ENCODE data around the gene RAB7A. TPM values are rescaled to one million over a fixed set of nuclear protein-coding genes. Genes with fewer than 3 reads are reported as not detected.

Gene RAB7A
- polyA plus RNA-seq, 3 donors, result 192 to 261 (median 223) TPM

DNA sequence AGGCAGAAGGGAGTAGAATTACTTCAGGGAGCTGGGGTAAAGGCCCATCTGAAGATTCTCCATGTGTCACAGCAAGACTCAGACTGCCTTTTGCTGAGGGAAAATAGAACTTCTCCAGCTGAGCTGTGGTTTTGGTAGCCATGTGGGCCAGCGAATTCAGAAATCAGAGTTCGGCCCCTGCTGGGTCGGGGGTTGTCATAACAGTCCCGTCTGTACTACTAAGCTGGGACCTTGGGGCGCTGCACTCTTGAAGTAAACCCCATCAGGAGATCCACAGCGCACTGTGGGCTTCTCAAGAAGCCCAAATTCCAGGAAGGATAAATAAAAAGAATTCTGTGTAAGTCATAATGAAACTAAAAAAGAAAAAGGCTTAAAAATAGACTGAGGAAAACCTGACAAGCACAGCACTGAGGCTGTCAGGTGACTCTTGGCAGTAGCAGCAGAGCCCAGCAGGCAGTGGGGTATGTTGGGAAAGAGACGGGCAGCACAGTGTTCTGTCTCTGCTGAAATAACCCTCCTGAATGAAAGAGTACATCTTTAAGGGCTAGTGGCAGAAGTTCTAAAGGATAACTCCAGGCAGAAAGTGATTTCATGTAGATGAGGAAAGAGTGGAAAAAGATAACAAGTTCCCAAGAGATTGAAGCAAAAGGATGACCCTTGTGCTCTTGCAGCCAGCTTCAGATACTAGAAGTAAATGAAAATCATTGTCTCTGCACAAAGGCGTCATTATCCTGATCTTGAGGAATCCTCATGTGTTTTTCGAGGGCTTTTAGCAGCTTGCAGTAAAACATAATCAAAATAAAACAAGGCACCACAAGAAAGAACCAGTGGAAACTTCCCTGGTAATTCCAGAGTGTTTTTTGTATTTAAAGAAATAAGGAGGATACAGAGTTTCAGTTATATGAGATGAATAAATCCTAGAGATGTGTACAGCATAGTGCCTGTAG, 74.5 kb downstream of the RAB7A start:
- Mint-ChIP-seq H3K4me1 (peaks cover 52% of the 10 kb centered on the region), H3K9me3 (no peaks in the 10 kb centered on the region), H3K4me3 (no peak overlapping the region), H3K36me3 (peaks cover 67 to 75% of the 10 kb centered on the region in 2 donors), H3K27ac (peak overlapping the region in 4 of 7 donors; percentile 51 to 76 (median 64)), H3K27me3 (ENCODE audit: low read depth in 3 of 3) (no peaks in the 10 kb centered on the region)
- peaks cover 85% of the 10 kb centered on the region for H4K20me1 ChIP-seq (ENCODE audit: insufficient read depth, low read length)
- DNase-seq, result no peak
- 84% methylated on average over 4 of the region's 9 CpGs for WGBS (ENCODE audit: insufficient coverage)
- no peak overlapping the region for H3K9ac ChIP-seq (ENCODE audit: insufficient read depth, low read length, poor library complexity, severe bottlenecking)
- H2AFZ ChIP-seq (ENCODE audit: insufficient read depth, low read depth, low read length, poor library complexity, severe bottlenecking), result no peak overlapping the region
- intact Hi-C loops (cut with micrococcal nuclease), result no loop called here
- H3K27me3 ChIP-seq (ENCODE audit: control insufficient read depth in 2 of 2, insufficient read depth in 2 of 2, low read length in 2 of 2), result no peaks in the 10 kb centered on the region
- no peak overlapping the region for H3K4me2 ChIP-seq (replicated peaks; ENCODE audit: extremely low read depth, low read length, poor library complexity, severe bottlenecking)
- peaks cover 90% of the 10 kb centered on the region for H3K79me2 ChIP-seq (ENCODE audit: insufficient read depth, low read length)
- TF ChIP-seq, protein P1, sequence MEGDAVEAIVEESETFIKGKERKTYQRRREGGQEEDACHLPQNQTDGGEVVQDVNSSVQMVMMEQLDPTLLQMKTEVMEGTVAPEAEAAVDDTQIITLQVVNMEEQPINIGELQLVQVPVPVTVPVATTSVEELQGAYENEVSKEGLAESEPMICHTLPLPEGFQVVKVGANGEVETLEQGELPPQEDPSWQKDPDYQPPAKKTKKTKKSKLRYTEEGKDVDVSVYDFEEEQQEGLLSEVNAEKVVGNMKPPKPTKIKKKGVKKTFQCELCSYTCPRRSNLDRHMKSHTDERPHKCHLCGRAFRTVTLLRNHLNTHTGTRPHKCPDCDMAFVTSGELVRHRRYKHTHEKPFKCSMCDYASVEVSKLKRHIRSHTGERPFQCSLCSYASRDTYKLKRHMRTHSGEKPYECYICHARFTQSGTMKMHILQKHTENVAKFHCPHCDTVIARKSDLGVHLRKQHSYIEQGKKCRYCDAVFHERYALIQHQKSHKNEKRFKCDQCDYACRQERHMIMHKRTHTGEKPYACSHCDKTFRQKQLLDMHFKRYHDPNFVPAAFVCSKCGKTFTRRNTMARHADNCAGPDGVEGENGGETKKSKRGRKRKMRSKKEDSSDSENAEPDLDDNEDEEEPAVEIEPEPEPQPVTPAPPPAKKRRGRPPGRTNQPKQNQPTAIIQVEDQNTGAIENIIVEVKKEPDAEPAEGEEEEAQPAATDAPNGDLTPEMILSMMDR (IDR thresholded peaks at IDR 0.05), result no peak
- H3K36me3 ChIP-seq (replicated peaks in 1 of 2; ENCODE audit: control insufficient read depth in 1 of 2, insufficient read depth in 2 of 2, low read length in 2 of 2), result peaks cover 51 to 57% of the 10 kb centered on the region in 2 donors
- no peaks in the 10 kb centered on the region for H3K9me3 ChIP-seq (replicated peaks in 1 of 2; ENCODE audit: control insufficient read depth in 1 of 2, insufficient read depth in 1 of 2, low read length in 2 of 2)
- no peak overlapping the region for H3K4me3 ChIP-seq (replicated peaks in 1 of 3; ENCODE audit: low read depth in 2 of 3, low read length in 3 of 3)
- H3K4me1 ChIP-seq (ENCODE audit: control insufficient read depth in 1 of 2, insufficient read depth in 2 of 2, low read length in 2 of 2), result peaks cover 42 to 46% of the 10 kb centered on the region in 2 donors
- peak overlapping the region; percentile 28 to 32 for H3K27ac ChIP-seq (ENCODE audit: low read depth in 1 of 2, low read length in 2 of 2)

DNA sequence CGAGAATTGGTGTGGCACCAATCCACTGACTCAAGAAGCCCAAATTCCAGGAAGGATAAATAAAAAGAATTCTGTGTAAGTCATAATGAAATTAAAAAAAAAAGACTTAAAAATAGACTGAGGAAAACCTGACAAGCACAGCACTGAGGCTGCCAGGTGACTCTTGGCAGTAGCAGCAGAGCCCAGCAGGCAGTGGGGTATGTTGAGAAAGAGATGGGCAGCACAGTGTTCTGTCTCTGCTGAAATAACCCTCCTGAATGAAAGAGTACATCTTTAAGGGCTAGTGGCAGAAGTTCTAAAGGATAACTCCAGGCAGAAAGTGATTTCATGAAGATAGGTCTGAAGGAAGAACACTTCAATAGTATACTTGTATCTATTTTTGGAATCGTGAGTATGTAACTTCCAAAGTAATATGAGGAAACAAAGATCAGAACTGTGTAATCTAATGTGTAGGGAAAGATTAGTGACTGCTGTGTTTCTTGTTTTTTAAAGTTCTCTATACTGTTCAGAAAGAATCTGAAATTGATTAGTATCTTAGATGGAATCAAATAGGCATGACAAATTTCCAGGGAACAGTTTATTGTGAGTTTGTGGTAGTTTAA, 75.9 kb downstream of the RAB7A start:
- Histone ChIP-seq H3K4me1 (ENCODE audit: control insufficient read depth in 1 of 2, insufficient read depth in 2 of 2, low read length in 2 of 2) (peaks cover 56 to 59% of the 10 kb centered on the region in 2 donors), H3K4me3 (replicated peaks in 1 of 3; ENCODE audit: low read depth in 2 of 3, low read length in 3 of 3) (no peak overlapping the region), H3K9me3 (replicated peaks in 1 of 2; ENCODE audit: control insufficient read depth in 1 of 2, insufficient read depth in 1 of 2, low read length in 2 of 2) (no peaks in the 10 kb centered on the region), H4K20me1 (ENCODE audit: insufficient read depth, low read length) (peaks cover 85% of the 10 kb centered on the region), H3K36me3 (replicated peaks in 1 of 2; ENCODE audit: control insufficient read depth in 1 of 2, insufficient read depth in 2 of 2, low read length in 2 of 2) (peaks cover 41 to 46% of the 10 kb centered on the region in 2 donors), H3K27me3 (ENCODE audit: control insufficient read depth in 2 of 2, insufficient read depth in 2 of 2, low read length in 2 of 2) (no peaks in the 10 kb centered on the region), H3K9ac (ENCODE audit: insufficient read depth, low read length, poor library complexity, severe bottlenecking) (no peak overlapping the region), H3K4me2 (replicated peaks; ENCODE audit: extremely low read depth, low read length, poor library complexity, severe bottlenecking) (no peak overlapping the region), H3K27ac (ENCODE audit: low read depth in 1 of 2, low read length in 2 of 2) (peak overlapping the region; percentile 27 to 59), H3K79me2 (ENCODE audit: insufficient read depth, low read length) (peaks cover 85% of the 10 kb centered on the region), H2AFZ (ENCODE audit: insufficient read depth, low read depth, low read length, poor library complexity, severe bottlenecking) (no peak overlapping the region)
- intact Hi-C loops (cut with micrococcal nuclease), result no loop called here
- Mint-ChIP-seq H3K27me3 (ENCODE audit: low read depth in 3 of 3) (no peaks in the 10 kb centered on the region), H3K27ac (peak overlapping the region; percentile 71 to 95 (median 85)), H3K36me3 (peaks cover 69 to 72% of the 10 kb centered on the region in 2 donors), H3K4me3 (no peak overlapping the region), H3K4me1 (peaks cover 65% of the 10 kb centered on the region), H3K9me3 (no peaks in the 10 kb centered on the region)
- DNase-seq, result no peak
- TF ChIP-seq, protein P1 (IDR thresholded peaks at IDR 0.05), result no peak
- WGBS (ENCODE audit: insufficient coverage), result 60% methylated on average over 2 of the region's 2 CpGs

Data from CD14-positive monocyte (primary cell).